ENCODE results near the gene SWSAP1. TPM values are rescaled to one million over a fixed set of nuclear protein-coding genes. Genes with fewer than 3 reads are reported as not detected.

SWSAP1 gene
- total RNA-seq, 1 experiment from 2014 or later, result 2.5 TPM

DNA sequence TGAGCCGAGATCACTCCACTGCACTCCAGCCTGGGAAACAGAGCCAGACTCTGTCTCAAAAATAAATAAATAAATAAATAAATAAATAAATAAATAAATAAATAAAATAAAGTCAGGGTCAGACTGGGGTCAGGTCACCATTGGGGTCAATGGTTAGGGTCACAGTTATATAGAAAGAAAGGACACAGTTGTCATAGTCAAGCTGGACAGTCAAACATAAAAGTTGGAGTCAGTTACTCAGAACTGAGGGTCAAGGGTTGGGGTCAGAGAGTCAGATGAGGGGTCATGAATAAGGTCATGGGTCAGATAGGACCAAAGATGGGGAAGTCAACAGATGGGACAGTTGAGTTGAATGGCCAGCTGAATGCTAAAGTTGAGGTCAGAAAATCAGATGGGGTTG, 26.3 kb downstream of the SWSAP1 start:
- Histone ChIP-seq H2AFZ (ENCODE audit: low read depth, low read length, poor library complexity, severe bottlenecking) (no peak overlapping the region), H3K4me2 (ENCODE audit: low read length) (no peak overlapping the region), H3K27ac (ENCODE audit: low read depth, low read length) (no peak overlapping the region), H3K36me3 (ENCODE audit: control insufficient read depth in 1 of 2, insufficient read depth in 2 of 2, low read length in 2 of 2) (peaks cover 20 to 26% of the 10 kb centered on the region in 2 experiments; a peak in 3 of 4 replicates), H3K27me3 (ENCODE audit: insufficient read depth, low read length) (no peaks in the 10 kb centered on the region), H3K79me2 (ENCODE audit: insufficient read depth, low read length) (no peaks in the 10 kb centered on the region), H3K9me2 (ENCODE audit: insufficient read depth) (no peaks in the 10 kb centered on the region), H3K4me3 (replicated peaks in 1 of 2; ENCODE audit: low read depth in 1 of 2, low read length in 2 of 2) (no peak overlapping the region), H4K20me1 (ENCODE audit: insufficient read depth) (no peaks in the 10 kb centered on the region), H3K9me3 (ENCODE audit: control insufficient read depth in 1 of 2, insufficient read depth in 1 of 2, low read depth in 1 of 2, low read length in 2 of 2) (no peaks in the 10 kb centered on the region), H3K4me1 (ENCODE audit: control insufficient read depth in 1 of 2, insufficient read depth in 2 of 2, low read length in 2 of 2) (no peaks in the 10 kb centered on the region), H3K9ac (ENCODE audit: low read length) (no peak overlapping the region)
- no TSS peak for BruUV-seq (replicated peaks)
- TF ChIP-seq, protein P1, sequence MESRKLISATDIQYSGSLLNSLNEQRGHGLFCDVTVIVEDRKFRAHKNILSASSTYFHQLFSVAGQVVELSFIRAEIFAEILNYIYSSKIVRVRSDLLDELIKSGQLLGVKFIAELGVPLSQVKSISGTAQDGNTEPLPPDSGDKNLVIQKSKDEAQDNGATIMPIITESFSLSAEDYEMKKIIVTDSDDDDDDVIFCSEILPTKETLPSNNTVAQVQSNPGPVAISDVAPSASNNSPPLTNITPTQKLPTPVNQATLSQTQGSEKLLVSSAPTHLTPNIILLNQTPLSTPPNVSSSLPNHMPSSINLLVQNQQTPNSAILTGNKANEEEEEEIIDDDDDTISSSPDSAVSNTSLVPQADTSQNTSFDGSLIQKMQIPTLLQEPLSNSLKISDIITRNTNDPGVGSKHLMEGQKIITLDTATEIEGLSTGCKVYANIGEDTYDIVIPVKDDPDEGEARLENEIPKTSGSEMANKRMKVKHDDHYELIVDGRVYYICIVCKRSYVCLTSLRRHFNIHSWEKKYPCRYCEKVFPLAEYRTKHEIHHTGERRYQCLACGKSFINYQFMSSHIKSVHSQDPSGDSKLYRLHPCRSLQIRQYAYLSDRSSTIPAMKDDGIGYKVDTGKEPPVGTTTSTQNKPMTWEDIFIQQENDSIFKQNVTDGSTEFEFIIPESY (IDR thresholded peaks at IDR 0.05; ENCODE audit: extremely low read depth, insufficient replicate concordance, low read length), result no peak
- no peak for TF ChIP-seq POLR2AphosphoS5 (IDR thresholded peaks at IDR 0.05; ENCODE audit: low read depth, low read length)
- intact Hi-C loops (cut with micrococcal nuclease), result no loop called here
- ChIA-PET RAD21 (ENCODE audit: low non-redundant PET in 1 of 2, low total read pairs in 2 of 2, uncharacterized antibody in 2 of 2, unreplicated experiment in 2 of 2) (no interaction called here), POLR2A (no interaction called here), CTCF (interaction anchor here (1.9 kb wide), 1 partner anchor 19 kb away, joined by 4 read pairs; no protein-coding TSS in a partner anchor)
- ATAC-seq (no peak), DNase-seq (ENCODE audit: low read depth, low spot score) (no peak)

DNA sequence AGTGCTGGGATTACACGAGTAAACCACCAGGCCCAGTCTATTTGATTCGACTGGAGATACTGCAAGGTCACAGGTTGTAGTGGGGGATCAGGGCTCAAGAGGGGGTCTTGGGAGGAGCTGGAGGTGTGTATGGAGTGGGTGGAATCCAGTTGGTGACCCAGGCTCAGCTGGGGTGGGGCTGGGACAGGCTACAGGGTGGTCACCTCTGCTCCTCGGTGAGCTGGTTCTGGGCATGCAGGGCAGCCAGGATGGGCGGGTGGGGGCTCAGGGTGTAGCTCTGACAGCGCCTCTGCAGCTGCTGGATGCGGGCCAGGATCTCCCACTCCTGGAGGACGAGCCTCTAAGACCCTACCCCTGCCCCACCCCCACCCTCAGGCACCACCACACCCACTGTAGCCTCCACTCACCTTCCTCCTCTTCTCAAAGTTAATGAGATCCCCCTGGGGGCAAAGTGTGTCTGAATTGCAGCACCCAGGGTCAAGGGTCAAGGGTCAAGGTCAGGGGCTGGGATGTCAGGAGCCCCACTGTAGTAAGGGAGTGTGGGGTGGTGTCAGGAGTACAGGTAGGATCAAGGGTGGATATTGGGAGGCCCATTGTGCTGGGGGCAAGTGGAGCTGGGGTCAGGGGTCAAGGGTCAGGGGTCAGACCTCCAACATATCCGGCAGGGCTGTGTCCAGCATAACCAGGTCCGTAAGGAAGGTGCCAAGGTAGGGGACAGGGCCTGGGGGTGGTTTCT, 27.5 kb downstream of the SWSAP1 start:
- Histone ChIP-seq H3K79me2 (ENCODE audit: insufficient read depth, low read length) (no peaks in the 10 kb centered on the region), H2AFZ (ENCODE audit: low read depth, low read length, poor library complexity, severe bottlenecking) (no peak overlapping the region), H3K9me3 (ENCODE audit: control insufficient read depth in 1 of 2, insufficient read depth in 1 of 2, low read depth in 1 of 2, low read length in 2 of 2) (no peaks in the 10 kb centered on the region), H3K9me2 (ENCODE audit: insufficient read depth) (no peaks in the 10 kb centered on the region), H4K20me1 (ENCODE audit: insufficient read depth) (no peaks in the 10 kb centered on the region), H3K36me3 (ENCODE audit: control insufficient read depth in 1 of 2, insufficient read depth in 2 of 2, low read length in 2 of 2) (peaks cover 24 to 26% of the 10 kb centered on the region in 2 experiments; a peak in 3 of 4 replicates), H3K4me3 (replicated peaks in 1 of 2; ENCODE audit: low read depth in 1 of 2, low read length in 2 of 2) (no peak overlapping the region), H3K4me2 (ENCODE audit: low read length) (no peak overlapping the region), H3K9ac (ENCODE audit: low read length) (no peak overlapping the region), H3K27me3 (ENCODE audit: insufficient read depth, low read length) (no peaks in the 10 kb centered on the region), H3K27ac (ENCODE audit: low read depth, low read length) (no peak overlapping the region), H3K4me1 (ENCODE audit: control insufficient read depth in 1 of 2, insufficient read depth in 2 of 2, low read length in 2 of 2) (no peaks in the 10 kb centered on the region)
- BruUV-seq (replicated peaks), result no TSS peak
- ATAC-seq, result no peak
- intact Hi-C loops (cut with micrococcal nuclease), result no loop called here
- ChIA-PET CTCF (interaction anchor here (1.9 kb wide), 1 partner anchor 20 kb away, joined by 4 read pairs; no protein-coding TSS in a partner anchor), RAD21 (ENCODE audit: low non-redundant PET in 1 of 2, low total read pairs in 2 of 2, uncharacterized antibody in 2 of 2, unreplicated experiment in 2 of 2) (no interaction called here), POLR2A (no interaction called here)
- DNase-seq (ENCODE audit: low read depth, low spot score), result no peak
- TF ChIP-seq RAD21 (IDR thresholded peaks at IDR 0.05; ENCODE audit: low read depth) (no peak), SP1 (IDR thresholded peaks at IDR 0.05; ENCODE audit: low read depth) (no peak), EZH2phosphoT487 (IDR thresholded peaks at IDR 0.05; ENCODE audit: borderline replicate concordance) (no peak), CEBPB (IDR thresholded peaks at IDR 0.05; ENCODE audit: low read depth) (no peak), ZNF274 (IDR thresholded peaks at IDR 0.05; ENCODE audit: low read depth, low read length) (no peak), ZFX (IDR thresholded peaks at IDR 0.05) (no peak), POLR2A (IDR thresholded peaks at IDR 0.05; ENCODE audit: borderline replicate concordance, extremely low read depth, insufficient read depth, insufficient read length) (no peak), EZH2 (IDR thresholded peaks at IDR 0.05) (no peak), JUND (IDR thresholded peaks at IDR 0.05) (no peak)
- TF ChIP-seq, protein P2, sequence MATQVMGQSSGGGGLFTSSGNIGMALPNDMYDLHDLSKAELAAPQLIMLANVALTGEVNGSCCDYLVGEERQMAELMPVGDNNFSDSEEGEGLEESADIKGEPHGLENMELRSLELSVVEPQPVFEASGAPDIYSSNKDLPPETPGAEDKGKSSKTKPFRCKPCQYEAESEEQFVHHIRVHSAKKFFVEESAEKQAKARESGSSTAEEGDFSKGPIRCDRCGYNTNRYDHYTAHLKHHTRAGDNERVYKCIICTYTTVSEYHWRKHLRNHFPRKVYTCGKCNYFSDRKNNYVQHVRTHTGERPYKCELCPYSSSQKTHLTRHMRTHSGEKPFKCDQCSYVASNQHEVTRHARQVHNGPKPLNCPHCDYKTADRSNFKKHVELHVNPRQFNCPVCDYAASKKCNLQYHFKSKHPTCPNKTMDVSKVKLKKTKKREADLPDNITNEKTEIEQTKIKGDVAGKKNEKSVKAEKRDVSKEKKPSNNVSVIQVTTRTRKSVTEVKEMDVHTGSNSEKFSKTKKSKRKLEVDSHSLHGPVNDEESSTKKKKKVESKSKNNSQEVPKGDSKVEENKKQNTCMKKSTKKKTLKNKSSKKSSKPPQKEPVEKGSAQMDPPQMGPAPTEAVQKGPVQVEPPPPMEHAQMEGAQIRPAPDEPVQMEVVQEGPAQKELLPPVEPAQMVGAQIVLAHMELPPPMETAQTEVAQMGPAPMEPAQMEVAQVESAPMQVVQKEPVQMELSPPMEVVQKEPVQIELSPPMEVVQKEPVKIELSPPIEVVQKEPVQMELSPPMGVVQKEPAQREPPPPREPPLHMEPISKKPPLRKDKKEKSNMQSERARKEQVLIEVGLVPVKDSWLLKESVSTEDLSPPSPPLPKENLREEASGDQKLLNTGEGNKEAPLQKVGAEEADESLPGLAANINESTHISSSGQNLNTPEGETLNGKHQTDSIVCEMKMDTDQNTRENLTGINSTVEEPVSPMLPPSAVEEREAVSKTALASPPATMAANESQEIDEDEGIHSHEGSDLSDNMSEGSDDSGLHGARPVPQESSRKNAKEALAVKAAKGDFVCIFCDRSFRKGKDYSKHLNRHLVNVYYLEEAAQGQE (IDR thresholded peaks at IDR 0.05; ENCODE audit: low read depth), result no peak
- TF ChIP-seq, protein P1 (IDR thresholded peaks at IDR 0.05; ENCODE audit: extremely low read depth, insufficient replicate concordance, low read length), result no peak
